HG03342 (cell line): ENCODE results near the gene DISC1.

Experiments used
- ATAC-seq: cut with Tn5 transposase; IDR thresholded peaks from one replicate; pipeline ENCODE4 v1.9.1; 2021; ENCODE audit warnings: mild to moderate bottlenecking, moderate library complexity; ENCODE audit not compliant: unreplicated experiment

Gene DISC1

GRCh38 chr1:232018231-232019025 lies 391.8 kb downstream of the DISC1 start:
- ATAC-seq: no peak

GRCh38 chr1:232019026-232019340 lies 392.4 kb downstream of the DISC1 start:
- no peak for ATAC-seq

- ATAC-seq: no peak
These were observed 393.8 kb downstream of the DISC1 start for GRCh38 chr1:232020352-232020751.

- no peak for ATAC-seq
These were observed 402.7 kb downstream of the DISC1 start for GRCh38 chr1:232029315-232029714.

GRCh38 chr1:232031156-232031555 lies 404.6 kb downstream of the DISC1 start:
- no peak for ATAC-seq

- ATAC-seq: no peak
These were observed 406.7 kb downstream of the DISC1 start for GRCh38 chr1:232033285-232033684.

GRCh38 chr1:232034556-232034955 lies 408.0 kb downstream of the DISC1 start:
- no peak for ATAC-seq

DNA sequence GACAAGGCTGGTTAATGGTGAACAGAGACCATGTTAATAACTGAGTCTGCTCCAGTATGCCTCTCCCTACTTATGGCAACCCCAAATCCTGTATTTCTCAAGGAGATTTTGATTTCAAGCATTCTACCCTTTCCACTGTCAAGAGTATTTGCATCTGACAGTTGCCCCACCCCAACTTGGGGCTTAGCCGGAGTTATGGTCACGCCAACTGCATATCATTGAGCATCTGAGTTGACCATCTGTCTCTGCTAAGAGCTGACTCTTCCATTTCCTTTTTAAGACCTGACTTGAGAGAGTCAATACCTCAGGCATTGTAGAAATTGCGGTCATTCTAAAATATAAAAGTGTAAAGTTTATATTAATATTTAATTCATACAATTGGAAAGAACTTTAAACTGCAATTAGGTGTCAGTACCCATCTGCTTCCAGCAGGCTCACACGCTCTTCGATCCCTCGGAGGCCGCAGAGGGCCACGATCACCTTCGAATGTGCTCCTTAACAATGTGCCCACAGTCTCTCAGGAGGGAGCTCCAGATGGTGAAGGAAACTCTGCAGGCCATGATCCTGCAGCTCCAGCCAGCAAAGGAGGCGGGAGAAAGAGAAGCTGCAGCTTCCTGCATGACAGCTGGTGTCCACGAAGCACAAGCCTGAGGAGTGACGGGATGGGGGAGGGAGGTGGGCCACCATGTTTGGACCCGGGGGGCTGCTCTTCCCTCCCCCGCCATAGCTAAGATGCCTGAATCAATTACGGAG lies 409.8 kb downstream of the DISC1 start:
- no peak for ATAC-seq

DNA sequence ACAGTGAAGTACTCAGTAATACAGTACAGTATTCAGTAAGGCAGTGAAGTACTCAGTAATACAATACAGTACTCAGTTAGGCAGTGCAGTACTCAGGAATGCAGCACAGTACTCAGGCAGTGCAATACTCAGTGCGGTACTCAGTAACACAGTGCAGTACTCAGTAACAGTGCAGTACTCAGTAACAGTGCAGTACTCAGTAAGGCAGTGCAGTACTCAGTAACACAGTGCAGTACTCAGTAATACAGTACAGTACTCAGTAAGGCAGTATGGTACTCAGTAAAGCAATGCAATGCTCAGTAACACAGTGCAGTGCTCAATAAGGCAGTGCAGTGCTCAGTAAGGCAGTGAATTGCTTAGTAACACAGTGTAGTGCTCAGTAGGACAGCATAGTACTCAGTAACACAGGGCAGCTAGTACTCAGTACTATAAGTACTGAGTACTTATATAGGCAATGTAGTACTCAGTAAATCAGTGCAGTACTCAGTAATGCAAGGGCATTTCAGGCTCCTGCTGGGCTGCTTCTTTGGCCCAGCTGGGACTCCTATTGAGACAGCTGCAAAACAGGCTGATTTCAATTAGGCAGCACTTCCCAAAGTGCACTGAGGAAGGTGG lies 411.3 kb downstream of the DISC1 start:
- no peak for ATAC-seq

DNA sequence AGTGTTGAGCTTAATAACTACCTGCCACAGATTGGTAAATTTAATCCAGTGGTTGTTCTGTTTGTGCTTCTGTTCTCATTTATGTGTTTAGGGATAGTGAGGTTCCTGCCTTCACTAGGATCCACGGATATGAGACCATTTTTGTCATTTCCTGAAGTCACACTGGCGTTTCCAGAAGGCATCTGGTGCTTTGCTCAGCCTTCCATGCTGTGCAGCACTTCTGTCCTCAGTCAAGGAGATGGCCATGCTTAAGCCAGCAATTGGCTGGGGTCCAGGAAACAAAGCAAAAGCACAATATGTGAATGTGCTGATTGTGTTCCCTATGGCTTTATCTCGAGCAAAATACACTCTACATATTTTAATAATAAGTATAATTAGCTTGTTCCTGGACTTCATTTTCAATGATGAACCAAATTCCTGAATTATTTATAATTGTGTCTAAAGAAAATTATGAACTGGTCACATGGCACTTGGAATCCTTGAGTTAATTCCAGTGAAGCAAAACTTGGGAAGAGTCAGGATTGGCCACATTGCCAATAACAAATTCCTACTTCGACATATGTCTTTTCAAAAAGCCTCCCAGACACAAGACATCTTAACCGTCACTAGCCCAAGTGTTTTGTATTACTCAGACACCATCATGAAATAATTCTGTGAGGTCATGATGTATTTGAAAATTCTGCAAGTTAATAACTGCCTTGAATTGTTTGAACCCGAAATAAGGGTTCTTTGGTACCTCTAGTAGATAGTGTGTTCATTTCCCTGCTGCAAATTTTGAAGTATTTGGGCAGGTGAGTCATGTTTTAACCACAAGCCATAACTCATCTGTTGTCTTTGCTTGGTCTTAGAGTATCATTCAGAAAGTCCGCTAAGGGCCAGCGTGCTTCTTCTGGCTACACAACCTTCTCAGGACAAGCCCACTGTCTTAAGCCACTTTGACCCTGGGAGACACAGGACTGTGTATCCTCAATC lies 412.4 kb downstream of the DISC1 start:
- ATAC-seq: no peak

DNA sequence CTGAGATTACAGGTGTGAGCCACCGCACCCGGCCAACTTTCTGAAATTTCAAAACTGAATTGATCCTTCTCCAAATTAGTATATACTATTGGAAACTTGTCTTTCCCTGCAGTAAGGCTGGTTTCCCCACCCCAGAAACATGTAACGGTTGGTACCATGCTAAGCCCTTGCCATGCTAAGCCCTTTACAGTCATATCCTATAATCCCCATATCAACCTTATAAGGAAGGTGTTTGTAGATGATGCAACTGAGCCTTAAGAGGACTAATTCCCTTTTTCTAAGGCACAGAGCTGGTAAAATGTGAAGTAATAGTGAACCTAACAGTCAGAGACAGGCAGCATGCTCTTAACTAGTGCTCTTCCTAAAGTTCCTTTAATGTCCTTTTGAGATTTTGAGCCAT lies 413.7 kb downstream of the DISC1 start:
- no peak for ATAC-seq

DNA sequence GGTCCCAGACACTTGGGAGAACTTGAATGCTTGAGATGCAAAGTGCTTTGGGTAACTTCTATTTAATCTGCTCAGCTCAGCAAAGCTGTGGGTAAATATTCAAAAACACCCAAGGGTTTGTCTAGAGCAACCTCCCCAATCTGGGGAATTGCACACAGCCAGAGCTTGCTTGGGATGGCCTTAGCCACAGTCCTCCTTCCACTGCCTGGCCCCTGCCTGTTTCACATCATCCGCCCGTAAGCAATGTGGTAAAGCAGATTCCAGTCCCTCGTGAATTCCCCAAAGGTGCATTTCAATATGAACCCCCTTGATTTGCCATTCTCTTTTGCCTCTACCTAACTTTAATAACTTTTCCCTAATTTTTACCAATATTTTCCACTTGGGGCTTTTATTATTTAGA lies 418.1 kb downstream of the DISC1 start:
- ATAC-seq: no peak

- no peak for ATAC-seq
These were observed 418.8 kb downstream of the DISC1 start for GRCh38 chr1:232045139-232045994.

- ATAC-seq: no peak
These were observed 420.1 kb downstream of the DISC1 start for GRCh38 chr1:232046451-232047306.

GRCh38 chr1:232047473-232047872 lies 420.9 kb downstream of the DISC1 start:
- ATAC-seq: no peak

DNA sequence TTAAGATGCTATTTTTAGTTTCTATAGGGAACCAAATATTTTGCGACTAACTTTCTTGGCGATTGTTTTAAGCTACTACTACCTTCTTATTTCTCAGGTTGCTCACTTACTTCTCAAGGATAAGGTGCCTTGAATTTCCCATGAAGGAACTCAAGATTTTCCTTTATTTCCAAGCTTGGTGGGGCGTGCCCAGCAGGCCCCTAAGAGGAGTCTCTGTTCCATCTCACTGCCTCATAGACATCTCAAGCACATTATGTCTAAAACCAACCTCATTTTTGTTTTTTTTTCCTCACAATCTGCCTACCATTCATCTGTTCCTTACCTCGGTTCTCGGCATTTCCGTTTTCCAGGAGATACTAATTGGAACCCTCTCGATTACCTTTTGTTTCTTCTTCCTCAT lies 421.9 kb downstream of the DISC1 start:
- ATAC-seq: no peak

DNA sequence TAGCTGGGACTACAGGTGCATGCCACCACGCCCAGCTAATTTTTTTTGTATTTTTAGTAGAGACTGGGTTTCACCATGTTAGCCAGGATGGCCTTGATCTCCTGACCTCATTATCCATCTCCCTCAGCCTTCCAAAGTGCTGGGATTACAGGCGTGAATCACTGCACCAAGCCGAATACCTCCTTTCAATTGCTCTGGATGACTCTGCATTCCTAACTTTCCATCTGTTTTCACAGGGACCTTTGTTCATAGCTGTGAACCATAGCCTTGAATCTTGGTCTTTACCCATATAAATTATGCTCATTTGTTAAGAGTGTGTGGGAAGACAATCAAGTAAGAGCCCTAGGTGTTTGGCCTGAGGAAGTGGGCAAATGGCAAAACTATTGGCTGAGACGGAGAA lies 422.7 kb downstream of the DISC1 start:
- no peak for ATAC-seq

GRCh38 chr1:232057217-232057895 lies 430.8 kb downstream of the DISC1 start:
- no peak for ATAC-seq

DNA sequence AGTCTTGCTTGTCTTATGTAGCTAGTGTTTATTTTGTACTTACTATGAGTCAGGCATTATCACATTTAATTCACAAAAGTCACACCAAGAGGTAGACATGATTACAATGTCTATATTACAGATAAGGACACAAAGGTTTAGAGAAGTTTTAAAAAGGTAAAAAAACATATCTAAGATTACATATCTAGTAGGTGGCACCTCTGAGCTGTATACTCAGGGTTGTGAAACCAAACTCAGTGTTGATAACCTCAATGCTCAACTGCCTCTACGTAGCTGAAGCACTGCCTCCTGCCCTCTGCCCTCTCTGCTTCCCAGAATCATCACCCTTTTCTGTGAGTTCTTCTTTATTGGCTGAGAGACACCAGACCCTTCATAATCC lies 431.3 kb downstream of the DISC1 start:
- ATAC-seq: no peak
